Measurements from ENCODE around the gene TESPA1.

TESPA1 gene

GRCh38 chr12:54975272-54975671, 9.3 kb downstream of the TESPA1 start:
- Histone ChIP-seq H3K36me3 (ENCODE audit: insufficient read depth, low read length) (no peaks in the 10 kb centered on the region), H3K9me3 (ENCODE audit: low read length) (no peaks in the 10 kb centered on the region), H3K4me3 (ENCODE audit: low read length) (no peak overlapping the region), H2AFZ (ENCODE audit: low read depth, low read length) (no peak overlapping the region), H3K27me3 (ENCODE audit: insufficient read depth, low read length) (no peaks in the 10 kb centered on the region), H3K4me1 (ENCODE audit: insufficient read depth, low read length) (no peaks in the 10 kb centered on the region)

DNA sequence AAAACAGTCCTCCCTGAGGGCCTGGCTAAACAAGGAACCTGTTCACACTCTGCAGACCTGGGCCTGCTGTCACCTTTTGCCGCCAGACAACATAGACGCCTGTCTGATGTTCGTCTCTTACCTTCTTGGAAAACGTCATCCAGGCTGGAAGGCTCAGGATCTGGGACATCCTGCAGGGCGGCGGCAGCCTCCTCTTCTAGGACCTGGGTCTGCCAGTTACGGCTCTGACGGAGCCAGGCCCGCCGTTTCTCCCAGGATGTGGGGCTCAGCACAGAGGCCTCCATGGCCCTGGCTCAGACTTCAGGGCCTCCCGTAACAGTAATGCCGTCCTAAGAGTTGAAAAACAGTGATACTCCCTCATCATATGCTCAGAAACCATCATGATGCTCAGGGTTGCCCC, 10.3 kb downstream of the TESPA1 start:
- Histone ChIP-seq H3K27me3 (ENCODE audit: insufficient read depth, low read length) (no peaks in the 10 kb centered on the region), H3K4me1 (ENCODE audit: insufficient read depth, low read length) (no peaks in the 10 kb centered on the region), H3K4me3 (ENCODE audit: low read length) (no peak overlapping the region), H3K9me3 (ENCODE audit: low read length) (no peaks in the 10 kb centered on the region), H2AFZ (ENCODE audit: low read depth, low read length) (no peak overlapping the region), H3K36me3 (ENCODE audit: insufficient read depth, low read length) (no peaks in the 10 kb centered on the region)

DNA sequence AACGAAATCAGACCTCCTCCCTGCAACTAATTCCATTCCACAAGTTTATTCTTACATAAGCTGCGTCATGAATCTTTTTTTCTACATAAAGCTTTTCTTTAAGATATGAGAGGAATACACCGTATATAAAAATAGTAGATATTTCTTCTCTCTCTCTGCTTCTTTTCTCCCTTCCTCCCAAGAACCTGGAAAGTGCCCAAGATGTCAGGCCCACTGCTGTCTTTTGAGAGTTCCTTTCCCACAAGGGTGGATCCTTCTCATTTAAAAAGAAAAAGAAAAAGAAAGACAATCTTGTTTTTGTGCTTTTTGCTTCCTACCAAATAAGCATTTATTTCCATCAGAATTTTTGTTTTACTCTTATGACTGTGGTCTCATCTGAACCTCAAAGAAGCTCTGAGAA, 11.0 kb downstream of the TESPA1 start:
- no peak overlapping the region for H3K4me3 ChIP-seq (ENCODE audit: low read length)
- no peaks in the 10 kb centered on the region for H3K36me3 ChIP-seq (ENCODE audit: insufficient read depth, low read length)
- H3K9me3 ChIP-seq (ENCODE audit: low read length) = no peaks in the 10 kb centered on the region
- H3K27me3 ChIP-seq (ENCODE audit: insufficient read depth, low read length) = no peaks in the 10 kb centered on the region
- H3K4me1 ChIP-seq (ENCODE audit: insufficient read depth, low read length) = no peaks in the 10 kb centered on the region
- H2AFZ ChIP-seq (ENCODE audit: low read depth, low read length) = no peak overlapping the region

DNA sequence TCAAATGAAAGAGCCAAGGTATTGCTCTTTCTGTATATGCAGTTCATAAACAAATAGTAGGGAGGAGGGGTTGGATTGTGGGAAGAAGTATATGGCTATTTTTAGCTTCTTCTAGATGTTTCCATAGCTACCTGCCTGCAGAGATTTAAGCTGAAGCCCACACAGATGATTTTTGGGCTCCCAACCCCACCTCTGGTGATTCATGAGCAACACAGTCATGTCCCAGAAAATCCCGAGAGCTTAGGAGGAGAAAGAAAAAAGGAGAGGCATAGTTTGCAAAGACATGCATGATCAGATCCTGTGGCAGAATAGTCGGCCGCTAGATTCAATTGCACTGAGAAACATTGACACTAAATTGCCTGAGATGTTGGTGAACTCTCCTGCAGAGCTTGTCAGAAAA, 13.8 kb downstream of the TESPA1 start:
- H3K4me3 ChIP-seq (ENCODE audit: low read length) = no peak overlapping the region
- no peak overlapping the region for H2AFZ ChIP-seq (ENCODE audit: low read depth, low read length)
- H3K36me3 ChIP-seq (ENCODE audit: insufficient read depth, low read length) = no peaks in the 10 kb centered on the region
- H3K27me3 ChIP-seq (ENCODE audit: insufficient read depth, low read length) = no peaks in the 10 kb centered on the region
- no peaks in the 10 kb centered on the region for H3K4me1 ChIP-seq (ENCODE audit: insufficient read depth, low read length)
- no peaks in the 10 kb centered on the region for H3K9me3 ChIP-seq (ENCODE audit: low read length)

GRCh38 chr12:54968181-54968730, 16.3 kb downstream of the TESPA1 start:
- H2AFZ ChIP-seq (ENCODE audit: low read depth, low read length) = no peak overlapping the region
- no peak overlapping the region for H3K4me3 ChIP-seq (ENCODE audit: low read length)
- H3K9me3 ChIP-seq (ENCODE audit: low read length) = no peaks in the 10 kb centered on the region
- no peaks in the 10 kb centered on the region for H3K36me3 ChIP-seq (ENCODE audit: insufficient read depth, low read length)
- no peaks in the 10 kb centered on the region for H3K4me1 ChIP-seq (ENCODE audit: insufficient read depth, low read length)
- no peaks in the 10 kb centered on the region for H3K27me3 ChIP-seq (ENCODE audit: insufficient read depth, low read length)

GRCh38 chr12:54967461-54967860, 17.1 kb downstream of the TESPA1 start:
- H2AFZ ChIP-seq (ENCODE audit: low read depth, low read length) = no peak overlapping the region
- no peaks in the 10 kb centered on the region for H3K27me3 ChIP-seq (ENCODE audit: insufficient read depth, low read length)
- no peak overlapping the region for H3K4me3 ChIP-seq (ENCODE audit: low read length)
- H3K9me3 ChIP-seq (ENCODE audit: low read length) = no peaks in the 10 kb centered on the region
- no peaks in the 10 kb centered on the region for H3K36me3 ChIP-seq (ENCODE audit: insufficient read depth, low read length)
- no peaks in the 10 kb centered on the region for H3K4me1 ChIP-seq (ENCODE audit: insufficient read depth, low read length)

DNA sequence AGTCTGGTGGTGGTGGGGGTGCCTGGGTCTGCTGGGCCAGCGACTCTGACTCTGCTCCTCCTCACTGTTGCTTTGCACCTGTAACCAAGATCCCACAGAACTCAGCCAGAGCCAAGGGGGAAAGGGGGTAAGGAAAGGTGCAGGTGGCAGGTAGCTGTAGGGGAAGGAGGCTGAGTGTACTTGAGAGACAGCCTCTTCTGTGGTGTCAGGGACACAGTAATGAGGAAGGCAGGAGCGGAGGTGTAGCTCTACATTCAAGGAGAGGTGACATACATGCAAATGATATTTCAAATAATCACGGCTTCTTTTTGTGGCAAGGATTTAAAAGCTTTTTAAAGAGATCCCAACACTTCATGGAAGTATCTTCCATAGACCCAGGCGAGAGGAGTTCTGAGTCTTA, 23.4 kb downstream of the TESPA1 start:
- Histone ChIP-seq H3K4me1 (ENCODE audit: insufficient read depth, low read length) (no peaks in the 10 kb centered on the region), H3K9me3 (ENCODE audit: low read length) (no peaks in the 10 kb centered on the region), H3K27me3 (ENCODE audit: insufficient read depth, low read length) (no peaks in the 10 kb centered on the region), H2AFZ (ENCODE audit: low read depth, low read length) (no peak overlapping the region), H3K4me3 (ENCODE audit: low read length) (no peak overlapping the region), H3K36me3 (ENCODE audit: insufficient read depth, low read length) (no peaks in the 10 kb centered on the region)

DNA sequence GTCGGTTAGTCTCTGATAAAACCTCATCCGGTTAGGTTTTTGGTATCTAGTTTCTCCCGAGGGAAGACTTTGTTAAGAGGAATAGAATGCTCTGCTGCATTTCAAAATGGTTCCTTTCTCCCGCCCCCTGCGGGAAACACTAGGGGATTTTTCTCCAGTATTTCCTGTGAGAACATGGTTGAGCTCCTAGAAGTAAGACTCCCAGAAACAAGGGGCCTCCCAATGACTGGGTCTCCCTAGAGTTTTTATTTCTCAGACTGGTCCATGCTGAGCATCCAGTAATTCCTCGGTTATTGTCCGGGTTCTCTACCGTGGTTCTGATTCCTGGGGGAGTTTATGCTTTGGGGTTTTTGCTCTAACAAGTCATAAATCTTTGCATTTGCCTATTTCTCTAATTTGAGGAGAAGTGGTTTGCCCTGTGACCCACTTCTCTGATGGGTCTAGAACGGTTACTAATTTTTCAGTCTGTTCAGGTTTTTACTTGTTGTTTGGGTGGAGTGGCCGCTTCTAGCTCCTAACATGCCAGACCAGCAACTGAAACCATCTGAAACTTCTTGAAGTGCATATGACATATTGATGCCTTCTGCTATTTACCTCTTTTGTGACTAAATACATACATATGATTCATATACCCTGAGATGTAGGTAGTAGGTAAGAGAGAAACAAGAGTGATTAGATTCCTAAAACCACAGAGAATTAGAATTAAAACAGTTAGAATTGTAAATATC, 25.1 kb downstream of the TESPA1 start:
- H3K4me3 ChIP-seq (ENCODE audit: low read length) = no peak overlapping the region
- H2AFZ ChIP-seq (ENCODE audit: low read depth, low read length) = no peak overlapping the region
- H3K4me1 ChIP-seq (ENCODE audit: insufficient read depth, low read length) = no peaks in the 10 kb centered on the region
- H3K9me3 ChIP-seq (ENCODE audit: low read length) = no peaks in the 10 kb centered on the region
- no peaks in the 10 kb centered on the region for H3K36me3 ChIP-seq (ENCODE audit: insufficient read depth, low read length)
- no peaks in the 10 kb centered on the region for H3K27me3 ChIP-seq (ENCODE audit: insufficient read depth, low read length)

GRCh38 chr12:54958048-54958658, 26.4 kb downstream of the TESPA1 start:
- Histone ChIP-seq H3K36me3 (ENCODE audit: insufficient read depth, low read length) (no peaks in the 10 kb centered on the region), H2AFZ (ENCODE audit: low read depth, low read length) (no peak overlapping the region), H3K27me3 (ENCODE audit: insufficient read depth, low read length) (no peaks in the 10 kb centered on the region), H3K4me1 (ENCODE audit: insufficient read depth, low read length) (no peaks in the 10 kb centered on the region), H3K4me3 (ENCODE audit: low read length) (no peak overlapping the region), H3K9me3 (ENCODE audit: low read length) (no peaks in the 10 kb centered on the region)

GRCh38 chr12:54956818-54957641, 27.5 kb downstream of the TESPA1 start:
- H2AFZ ChIP-seq (ENCODE audit: low read depth, low read length) = no peak overlapping the region
- no peaks in the 10 kb centered on the region for H3K9me3 ChIP-seq (ENCODE audit: low read length)
- no peak overlapping the region for H3K4me3 ChIP-seq (ENCODE audit: low read length)
- H3K4me1 ChIP-seq (ENCODE audit: insufficient read depth, low read length) = no peaks in the 10 kb centered on the region
- H3K27me3 ChIP-seq (ENCODE audit: insufficient read depth, low read length) = no peaks in the 10 kb centered on the region
- no peaks in the 10 kb centered on the region for H3K36me3 ChIP-seq (ENCODE audit: insufficient read depth, low read length)

- no peak overlapping the region for H2AFZ ChIP-seq (ENCODE audit: low read depth, low read length)
- no peaks in the 10 kb centered on the region for H3K4me1 ChIP-seq (ENCODE audit: insufficient read depth, low read length)
These were observed 28.2 kb downstream of the TESPA1 start for GRCh38 chr12:54956322-54956721.

GRCh38 chr12:54954801-54955200, 29.8 kb downstream of the TESPA1 start:
- no peaks in the 10 kb centered on the region for H3K9me3 ChIP-seq (ENCODE audit: low read length)
- H3K4me1 ChIP-seq (ENCODE audit: insufficient read depth, low read length) = no peaks in the 10 kb centered on the region
- no peaks in the 10 kb centered on the region for H3K36me3 ChIP-seq (ENCODE audit: insufficient read depth, low read length)
- no peak overlapping the region for H3K4me3 ChIP-seq (ENCODE audit: low read length)
- H3K27me3 ChIP-seq (ENCODE audit: insufficient read depth, low read length) = no peaks in the 10 kb centered on the region
- H2AFZ ChIP-seq (ENCODE audit: low read depth, low read length) = no peak overlapping the region

More at GRCh38 chr12:54956322-54956721, 28.2 kb downstream of the TESPA1 start:
- Histone ChIP-seq H3K4me3 (ENCODE audit: low read length) (no peak overlapping the region), H3K9me3 (ENCODE audit: low read length) (no peaks in the 10 kb centered on the region), H3K27me3 (ENCODE audit: insufficient read depth, low read length) (no peaks in the 10 kb centered on the region), H3K36me3 (ENCODE audit: insufficient read depth, low read length) (no peaks in the 10 kb centered on the region)

DNA sequence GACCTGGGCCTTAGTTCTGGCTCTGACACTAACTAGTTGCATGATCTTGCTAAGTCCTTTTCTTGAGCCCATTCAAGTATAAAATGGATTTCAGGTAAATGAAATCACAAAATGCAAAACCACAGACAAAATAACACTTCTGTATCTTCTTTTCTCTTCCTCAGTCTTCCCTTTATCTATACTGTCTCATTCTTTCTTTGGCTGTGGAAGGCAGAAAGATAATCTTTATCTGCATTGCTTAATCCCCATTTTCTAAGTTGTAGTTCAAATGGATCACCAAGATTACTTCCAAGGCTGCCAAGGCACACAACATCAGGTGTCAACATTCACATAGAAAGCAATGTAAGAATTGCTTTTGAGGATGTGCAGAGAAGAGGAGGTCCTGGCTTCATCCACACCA, 30.3 kb downstream of the TESPA1 start:
- no peaks in the 10 kb centered on the region for H3K36me3 ChIP-seq (ENCODE audit: insufficient read depth, low read length)
- no peak overlapping the region for H3K4me3 ChIP-seq (ENCODE audit: low read length)
- H3K9me3 ChIP-seq (ENCODE audit: low read length) = no peaks in the 10 kb centered on the region
- H3K4me1 ChIP-seq (ENCODE audit: insufficient read depth, low read length) = no peaks in the 10 kb centered on the region
- H2AFZ ChIP-seq (ENCODE audit: low read depth, low read length) = no peak overlapping the region
- no peaks in the 10 kb centered on the region for H3K27me3 ChIP-seq (ENCODE audit: insufficient read depth, low read length)
